Breast epithelium (tissue), 4 donors: Measurements from ENCODE around the gene ATXN7L3B. TPM values are rescaled to one million over a fixed set of nuclear protein-coding genes. Genes with fewer than 3 reads are reported as not detected.

Experiments used
- DNase-seq, 2 donors: peaks; one replicate each; pipeline ENCODE4 v3.0.0-alpha.2; 2019; ENCODE audit warnings: low spot score in 2 of 2
- H3K27ac ChIP-seq, 2 donors: fragments of 200-600 bp; sonication (generic) in 1 of 2; one replicate each; pipeline ENCODE4 v1.5.1; 2016 to 2019; ENCODE audit warnings: mild to moderate bottlenecking in 1 of 2
- H3K27me3 ChIP-seq, 2 donors: fragments of 200-600 bp; sonication (generic) in 1 of 2; one replicate each; pipeline versions ENCODE4 v1.5.1 to v1.6.0; 2017 to 2019; ENCODE audit warnings: control low read depth in 1 of 2, mild to moderate bottlenecking in 1 of 2
- H3K36me3 ChIP-seq: fragments of 200-600 bp; one replicate; pipeline ENCODE4 v1.5.1; 2019
- H3K4me1 ChIP-seq, 2 donors: fragments of 200-600 bp; sonication (generic); one replicate each; pipeline ENCODE4 v1.5.1; 2016 to 2019; ENCODE audit warnings: control low read depth in 1 of 2
- H3K4me3 ChIP-seq, 3 donors: fragments of 200-600 bp; sonication (generic); 1 replicate in 2 of 3; 2 replicates in 1 of 3; pipeline ENCODE4 v1.5.1; 2016 to 2019; ENCODE audit warnings: mild to moderate bottlenecking in 3 of 3, moderate library complexity in 2 of 3
- H3K9me3 ChIP-seq, 2 donors: fragments of 200-600 bp; sonication (generic) in 1 of 2; one replicate each; pipeline ENCODE4 v1.5.1; 2016 to 2019; ENCODE audit warnings: control low read depth in 1 of 2
- POLR2A ChIP-seq: fragments of 450-650 bp; IDR thresholded peaks from one replicate; pipeline ENCODE4 v1.6.1; 2016; ENCODE audit warnings: antibody characterized with exemption, mild to moderate bottlenecking, moderate library complexity
- POLR2AphosphoS5 ChIP-seq, 3 donors: sonication (generic); formaldehyde crosslinking; IDR thresholded peaks; one replicate each; pipeline ENCODE4 v1.6.1; 2017; ENCODE audit warnings: antibody characterized with exemption in 3 of 3
- intact Hi-C: fragments of 100-400 bp; cut with DNase I; formaldehyde crosslinking; loops from one replicate; pipeline ENCODE4 v1.15.1; 2023; ENCODE audit warnings: low total_unique reads
- total RNA-seq, 3 donors: library from RNA; depleted of rRNA; stranded (reverse); fragments of >200 nt; gene quantifications; one replicate each; pipeline ENCODE4 v1.1.0, GENCODE V29; 2016
- TF ChIP-seq, protein P1 (sequence below), 3 donors: fragments of 450-650 bp; IDR thresholded peaks; one replicate each; pipeline ENCODE4 v1.5.1; 2016 to 2017; ENCODE audit warnings: antibody characterized with exemption in 3 of 3, mild to moderate bottlenecking in 3 of 3, moderate library complexity in 3 of 3

Gene ATXN7L3B
- total RNA-seq, 3 donors from 2014 or later, result 17.8 to 33.1 (median 22.3) TPM

GRCh38 chr12:74579446-74579845 is 41.8 kb downstream of the ATXN7L3B start:
- Histone ChIP-seq H3K9me3 (no peaks in the 10 kb centered on the region), H3K27me3 (no peaks in the 10 kb centered on the region), H3K27ac (no peak overlapping the region), H3K4me1 (no peaks in the 10 kb centered on the region), H3K4me3 (no peak overlapping the region), H3K36me3 (no peaks in the 10 kb centered on the region)
- intact Hi-C loops, result no loop called here
- DNase-seq, result no peak
- TF ChIP-seq, protein P1, sequence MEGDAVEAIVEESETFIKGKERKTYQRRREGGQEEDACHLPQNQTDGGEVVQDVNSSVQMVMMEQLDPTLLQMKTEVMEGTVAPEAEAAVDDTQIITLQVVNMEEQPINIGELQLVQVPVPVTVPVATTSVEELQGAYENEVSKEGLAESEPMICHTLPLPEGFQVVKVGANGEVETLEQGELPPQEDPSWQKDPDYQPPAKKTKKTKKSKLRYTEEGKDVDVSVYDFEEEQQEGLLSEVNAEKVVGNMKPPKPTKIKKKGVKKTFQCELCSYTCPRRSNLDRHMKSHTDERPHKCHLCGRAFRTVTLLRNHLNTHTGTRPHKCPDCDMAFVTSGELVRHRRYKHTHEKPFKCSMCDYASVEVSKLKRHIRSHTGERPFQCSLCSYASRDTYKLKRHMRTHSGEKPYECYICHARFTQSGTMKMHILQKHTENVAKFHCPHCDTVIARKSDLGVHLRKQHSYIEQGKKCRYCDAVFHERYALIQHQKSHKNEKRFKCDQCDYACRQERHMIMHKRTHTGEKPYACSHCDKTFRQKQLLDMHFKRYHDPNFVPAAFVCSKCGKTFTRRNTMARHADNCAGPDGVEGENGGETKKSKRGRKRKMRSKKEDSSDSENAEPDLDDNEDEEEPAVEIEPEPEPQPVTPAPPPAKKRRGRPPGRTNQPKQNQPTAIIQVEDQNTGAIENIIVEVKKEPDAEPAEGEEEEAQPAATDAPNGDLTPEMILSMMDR (IDR thresholded peaks at IDR 0.05), result no peak
- TF ChIP-seq POLR2A (no peak), POLR2AphosphoS5 (IDR thresholded peaks at IDR 0.05) (no peak)

DNA sequence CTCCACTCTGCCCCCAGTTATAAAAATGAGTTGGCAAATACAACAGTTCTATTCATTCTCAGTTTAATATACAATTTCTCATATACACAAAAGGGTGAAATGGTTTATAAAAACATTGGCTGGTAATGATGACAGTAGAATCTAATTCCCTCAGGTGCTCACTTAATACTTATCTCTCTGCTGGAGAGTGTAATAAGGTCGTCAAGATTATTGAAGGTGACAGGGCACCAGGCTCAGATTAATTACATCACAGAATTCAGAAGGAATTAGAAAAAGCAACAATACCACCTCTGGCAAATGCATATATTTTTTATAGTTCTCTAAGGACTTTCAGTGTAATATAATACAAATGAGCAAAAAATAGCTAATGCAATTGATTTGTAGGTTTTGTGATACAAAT is 42.3 kb downstream of the ATXN7L3B start:
- H3K27me3 ChIP-seq, result no peaks in the 10 kb centered on the region
- no peaks in the 10 kb centered on the region for H3K36me3 ChIP-seq
- no peaks in the 10 kb centered on the region for H3K4me1 ChIP-seq
- no peaks in the 10 kb centered on the region for H3K9me3 ChIP-seq
- no peak for DNase-seq
- intact Hi-C loops, result no loop called here
- H3K4me3 ChIP-seq, result no peak overlapping the region
- no peak for TF ChIP-seq POLR2AphosphoS5 (IDR thresholded peaks at IDR 0.05)
- TF ChIP-seq, protein P1 (IDR thresholded peaks at IDR 0.05), result no peak
- no peak for TF ChIP-seq POLR2A
- H3K27ac ChIP-seq, result no peak overlapping the region

DNA sequence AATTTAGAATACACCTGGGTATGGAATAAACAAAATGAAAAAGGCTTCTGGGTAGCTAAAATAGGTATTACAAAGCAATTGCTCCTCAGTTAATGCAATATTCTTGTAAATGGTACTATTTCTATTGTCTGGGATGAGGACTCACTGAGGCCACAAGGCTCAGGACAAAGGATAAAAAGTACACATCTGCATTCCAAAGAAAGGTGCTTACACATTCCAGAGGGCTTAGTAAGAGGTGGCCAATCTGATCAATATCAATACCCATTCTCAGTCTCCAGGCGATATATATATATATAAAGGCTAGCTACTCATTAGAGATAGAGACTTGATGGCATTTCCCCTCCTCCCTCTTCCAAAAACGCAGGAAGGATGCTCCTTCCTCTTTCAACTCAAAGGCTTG is 43.8 kb downstream of the ATXN7L3B start:
- no peak overlapping the region for H3K27ac ChIP-seq
- no peak for TF ChIP-seq POLR2AphosphoS5 (IDR thresholded peaks at IDR 0.05)
- no peak for TF ChIP-seq POLR2A
- TF ChIP-seq, protein P1 (IDR thresholded peaks at IDR 0.05), result no peak
- intact Hi-C loops, result no loop called here
- H3K9me3 ChIP-seq, result no peaks in the 10 kb centered on the region
- no peak for DNase-seq
- no peaks in the 10 kb centered on the region for H3K36me3 ChIP-seq
- no peaks in the 10 kb centered on the region for H3K4me1 ChIP-seq
- H3K27me3 ChIP-seq, result no peaks in the 10 kb centered on the region
- no peak overlapping the region for H3K4me3 ChIP-seq

DNA sequence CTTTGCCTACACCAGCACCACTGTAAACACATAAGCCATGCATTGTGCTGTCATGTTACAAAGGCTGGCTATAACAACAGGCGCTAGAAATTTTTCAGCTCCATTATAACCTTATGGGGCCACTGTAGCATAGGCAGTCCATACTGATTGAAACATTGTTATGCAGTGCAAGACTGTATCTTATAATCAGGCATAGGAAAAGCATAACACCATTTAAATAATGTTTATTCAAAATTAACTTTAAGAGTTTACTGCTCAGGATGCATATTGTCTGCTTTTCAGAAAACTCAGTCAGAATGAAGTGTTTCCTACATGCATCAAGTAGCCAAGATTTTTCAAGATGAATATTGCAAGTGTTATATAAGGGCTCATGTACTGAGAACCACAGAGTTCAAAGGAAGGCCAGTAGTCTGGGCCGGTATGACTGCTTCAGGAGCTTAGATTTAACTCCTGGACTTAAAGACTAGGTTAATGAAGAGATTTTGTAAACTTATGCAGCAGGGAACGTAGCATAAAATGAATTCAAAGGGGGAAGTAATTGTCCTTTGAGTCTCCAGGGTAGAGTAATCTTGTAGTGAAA is 46.9 kb downstream of the ATXN7L3B start:
- Histone ChIP-seq H3K27ac (no peak overlapping the region), H3K36me3 (no peaks in the 10 kb centered on the region), H3K9me3 (no peaks in the 10 kb centered on the region), H3K27me3 (no peaks in the 10 kb centered on the region), H3K4me1 (no peaks in the 10 kb centered on the region), H3K4me3 (no peak overlapping the region)
- DNase-seq, result no peak
- TF ChIP-seq, protein P1 (IDR thresholded peaks at IDR 0.05), result no peak
- TF ChIP-seq POLR2AphosphoS5 (IDR thresholded peaks at IDR 0.05) (no peak), POLR2A (no peak)
- intact Hi-C loops, result no loop called here

GRCh38 chr12:74586251-74586650 is 48.6 kb downstream of the ATXN7L3B start:
- no peaks in the 10 kb centered on the region for H3K4me1 ChIP-seq
- intact Hi-C loops, result no loop called here
- TF ChIP-seq, protein P1 (IDR thresholded peaks at IDR 0.05), result no peak
- no peak for TF ChIP-seq POLR2AphosphoS5 (IDR thresholded peaks at IDR 0.05)
- no peak for TF ChIP-seq POLR2A
- H3K4me3 ChIP-seq, result no peak overlapping the region
- H3K27me3 ChIP-seq, result no peaks in the 10 kb centered on the region
- no peaks in the 10 kb centered on the region for H3K36me3 ChIP-seq
- no peak overlapping the region for H3K27ac ChIP-seq
- no peak for DNase-seq
- no peaks in the 10 kb centered on the region for H3K9me3 ChIP-seq
